Activated B cell treated with CpG ODN at 0.5 μM for 24 hours (primary cell): ENCODE data around the gene CCDC88C. TPM values are rescaled to one million over a fixed set of nuclear protein-coding genes. Genes with fewer than 3 reads are reported as not detected.

ENCODE experiments used
- ATAC-seq: fragments of 200-7000 bp; cut with Tn5 transposase; one replicate; pipeline ENCODE4 v1.10.0; 2021; ENCODE audit warnings: low read depth, mild to moderate bottlenecking, moderate library complexity
- CTCF ChIA-PET: fragments of 350-600 bp; sonication (Branson Sonifier 250); formaldehyde crosslinking; loops from one replicate; lab custom pipeline; 2021; ENCODE audit warnings: antibody characterized with exemption; lab: Charles Lee
- POLR2A ChIA-PET: fragments of 350-600 bp; sonication (Branson Sonifier 250); formaldehyde crosslinking; loops from one replicate; lab custom pipeline; 2021; ENCODE audit warnings: antibody characterized with exemption; lab: Charles Lee
- DNase-seq: peaks from one replicate; pipeline ENCODE4 v3.0.0; 2022
- H3K27ac Mint-ChIP-seq: one replicate; pipeline ENCODE4 v1.8.0; 2020; ENCODE audit warnings: mixed read lengths
- H3K27me3 Mint-ChIP-seq: one replicate; pipeline ENCODE4 v1.8.0; 2021; ENCODE audit warnings: mixed read lengths
- H3K36me3 Mint-ChIP-seq: one replicate; pipeline ENCODE4 v1.8.0; 2021; ENCODE audit warnings: low read depth, mixed read lengths
- H3K4me1 Mint-ChIP-seq: one replicate; pipeline ENCODE4 v1.8.0; 2021; ENCODE audit warnings: mixed read lengths
- H3K4me3 Mint-ChIP-seq: one replicate; pipeline ENCODE4 v1.8.0; 2020; ENCODE audit warnings: mild to moderate bottlenecking, mixed read lengths
- H3K9me3 Mint-ChIP-seq: one replicate; pipeline ENCODE4 v1.8.0; 2020; ENCODE audit warnings: mixed read lengths
- CTCF ChIP-seq: fragments of 200-600 bp; IDR thresholded peaks from one replicate; pipeline ENCODE4 v1.8.0; 2022; ENCODE audit warnings: antibody characterized with exemption, mild to moderate bottlenecking
- intact Hi-C: fragments of 100-400 bp; cut with micrococcal nuclease; formaldehyde crosslinking; loops from one replicate; pipeline ENCODE4 v1.15.1; 2024
- total RNA-seq: library from RNA; stranded (reverse); gene quantifications from 2 replicates; pipeline ENCODE4 v1.2.3, GENCODE V29; 2022

Gene CCDC88C
- total RNA-seq, 1 donor from 2014 or later, result 164 TPM

- DNase-seq, result no peak
- CTCF ChIA-PET, result no interaction called here
- TF ChIP-seq CTCF, result no peak
- no peak overlapping the region for H3K27ac Mint-ChIP-seq
- intact Hi-C loops, result no loop called here
- no peaks in the 10 kb centered on the region for H3K27me3 Mint-ChIP-seq
- H3K4me3 Mint-ChIP-seq, result no peak overlapping the region
- POLR2A ChIA-PET, result interaction anchor here (1.0 kb wide), 2 partner anchors 7 to 42 kb away, joined by 3 to 4 read pairs; no protein-coding TSS in a partner anchor
- H3K9me3 Mint-ChIP-seq, result no peaks in the 10 kb centered on the region
- ATAC-seq, result no peak
- H3K36me3 Mint-ChIP-seq, result peaks cover 94% of the 10 kb centered on the region
- peaks cover 45% of the 10 kb centered on the region for H3K4me1 Mint-ChIP-seq
Measured at GRCh38 chr14:91336093-91336450, 81.5 kb downstream of the CCDC88C start.

- ChIA-PET CTCF (no interaction called here), POLR2A (interaction anchor here (0.8 to 1.0 kb wide), 2 partner anchors 10 to 11 kb away, joined by 3 to 4 read pairs; no protein-coding TSS in a partner anchor)
- Mint-ChIP-seq H3K27ac (no peak overlapping the region), H3K4me3 (no peak overlapping the region), H3K4me1 (peaks cover 51% of the 10 kb centered on the region), H3K9me3 (no peaks in the 10 kb centered on the region), H3K27me3 (no peaks in the 10 kb centered on the region), H3K36me3 (peaks cover 92% of the 10 kb centered on the region)
- ATAC-seq (no peak), DNase-seq (no peak)
- no peak for TF ChIP-seq CTCF
- intact Hi-C loops, result no loop called here
Measured at GRCh38 chr14:91335191-91336092, 82.2 kb downstream of the CCDC88C start.

- intact Hi-C loops, result no loop called here
- Mint-ChIP-seq H3K9me3 (no peaks in the 10 kb centered on the region), H3K36me3 (peaks cover 90% of the 10 kb centered on the region), H3K4me3 (no peak overlapping the region), H3K27me3 (no peaks in the 10 kb centered on the region), H3K4me1 (peaks cover 57% of the 10 kb centered on the region), H3K27ac (peak overlapping the region; percentile 56)
- DNase-seq (no peak), ATAC-seq (no peak)
- CTCF ChIA-PET, result no interaction called here
- POLR2A ChIA-PET, result interaction anchor here (0.7 to 1.1 kb wide), 3 partner anchors 9 to 40 kb away, joined by 3 to 4 read pairs (median 4); no protein-coding TSS in a partner anchor
- TF ChIP-seq CTCF, result no peak
Measured at GRCh38 chr14:91333650-91334039, 84.0 kb downstream of the CCDC88C start.

- peak overlapping the region; percentile 56 for H3K27ac Mint-ChIP-seq
- TF ChIP-seq CTCF, result no peak
- ChIA-PET POLR2A (interaction anchor here (0.7 to 1.1 kb wide), 3 partner anchors 8 to 41 kb away, joined by 3 to 4 read pairs (median 4); no protein-coding TSS in a partner anchor), CTCF (interaction anchor here (1.1 kb wide), 1 partner anchor 10 kb away, joined by 3 read pairs; no protein-coding TSS in a partner anchor)
- peaks cover 90% of the 10 kb centered on the region for H3K36me3 Mint-ChIP-seq
- DNase-seq, result no peak
- no peaks in the 10 kb centered on the region for H3K9me3 Mint-ChIP-seq
- H3K4me1 Mint-ChIP-seq, result peaks cover 57% of the 10 kb centered on the region
- H3K27me3 Mint-ChIP-seq, result no peaks in the 10 kb centered on the region
- intact Hi-C loops, result no loop called here
- H3K4me3 Mint-ChIP-seq, result no peak overlapping the region
- ATAC-seq, result no peak
Measured at GRCh38 chr14:91332986-91333649, 84.5 kb downstream of the CCDC88C start.
